ENCODE results near the gene OR52A1.

DNA sequence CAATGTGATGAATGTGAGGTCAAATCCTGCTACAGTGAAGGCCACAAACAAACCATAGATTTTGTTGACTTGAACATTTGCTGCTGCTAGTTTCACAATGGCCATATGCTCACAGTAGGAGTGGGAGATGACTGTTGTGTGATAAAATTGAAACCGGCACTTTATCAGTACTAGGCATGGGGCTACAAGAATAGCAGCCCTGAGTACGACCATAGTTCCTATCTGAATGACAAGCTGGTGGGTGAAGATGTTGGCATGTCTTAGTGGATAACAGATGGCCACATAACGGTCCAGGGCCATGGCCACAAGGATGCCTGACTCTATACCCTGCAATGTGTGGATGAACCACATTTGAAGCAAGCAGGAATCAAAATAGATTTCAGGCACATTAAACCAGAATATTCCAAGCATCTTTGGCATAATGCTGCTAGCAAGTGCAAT is 2.8 kb downstream of the OR52A1 start:
- TF ChIP-seq, protein P1, sequence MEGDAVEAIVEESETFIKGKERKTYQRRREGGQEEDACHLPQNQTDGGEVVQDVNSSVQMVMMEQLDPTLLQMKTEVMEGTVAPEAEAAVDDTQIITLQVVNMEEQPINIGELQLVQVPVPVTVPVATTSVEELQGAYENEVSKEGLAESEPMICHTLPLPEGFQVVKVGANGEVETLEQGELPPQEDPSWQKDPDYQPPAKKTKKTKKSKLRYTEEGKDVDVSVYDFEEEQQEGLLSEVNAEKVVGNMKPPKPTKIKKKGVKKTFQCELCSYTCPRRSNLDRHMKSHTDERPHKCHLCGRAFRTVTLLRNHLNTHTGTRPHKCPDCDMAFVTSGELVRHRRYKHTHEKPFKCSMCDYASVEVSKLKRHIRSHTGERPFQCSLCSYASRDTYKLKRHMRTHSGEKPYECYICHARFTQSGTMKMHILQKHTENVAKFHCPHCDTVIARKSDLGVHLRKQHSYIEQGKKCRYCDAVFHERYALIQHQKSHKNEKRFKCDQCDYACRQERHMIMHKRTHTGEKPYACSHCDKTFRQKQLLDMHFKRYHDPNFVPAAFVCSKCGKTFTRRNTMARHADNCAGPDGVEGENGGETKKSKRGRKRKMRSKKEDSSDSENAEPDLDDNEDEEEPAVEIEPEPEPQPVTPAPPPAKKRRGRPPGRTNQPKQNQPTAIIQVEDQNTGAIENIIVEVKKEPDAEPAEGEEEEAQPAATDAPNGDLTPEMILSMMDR (IDR thresholded peaks at IDR 0.05), result no peak
- no peak for TF ChIP-seq POLR2A (IDR thresholded peaks at IDR 0.05)
